Liver (tissue), 9 donors: ENCODE results near the gene ABHD14A. TPM values are rescaled to one million over a fixed set of nuclear protein-coding genes. Genes with fewer than 3 reads are reported as not detected.
"Not testable (repeated sequence)": the region's sequence is repeated elsewhere in the genome, so short reads cannot be mapped to it uniquely, and the experiment has no call there.

ENCODE experiments used
- DNase-seq: peaks from one replicate; pipeline ENCODE4 v3.0.0-alpha.2; 2017; ENCODE audit warnings: low spot score
- H3K27ac ChIP-seq, 2 donors: one replicate each; pipeline ENCODE4 v1.7.0; 2013; ENCODE audit warnings: inconsistent platforms in 2 of 2, low read length in 2 of 2, control low read depth in 1 of 2, low read depth in 1 of 2, mild to moderate bottlenecking in 1 of 2
- H3K27me3 ChIP-seq, 4 donors: one replicate each; pipeline versions ENCODE4 v1.6.1 to v1.7.0; 2013; ENCODE audit warnings: low read length in 3 of 4, inconsistent platforms in 1 of 4, mild to moderate bottlenecking in 1 of 4, moderate library complexity in 1 of 4; ENCODE audit not compliant: control insufficient read depth in 4 of 4, insufficient read depth in 4 of 4
- H3K36me3 ChIP-seq, 4 donors: one replicate each; pipeline versions ENCODE4 v1.6.1 to v1.7.0; 2013; ENCODE audit warnings: low read length in 3 of 4, mild to moderate bottlenecking in 3 of 4, low read depth in 1 of 4, moderate library complexity in 1 of 4; ENCODE audit not compliant: control insufficient read depth in 4 of 4, insufficient read depth in 3 of 4
- H3K4me1 ChIP-seq, 4 donors: one replicate each; pipeline versions ENCODE4 v1.6.1 to v1.7.0; 2013; ENCODE audit warnings: low read length in 3 of 4, mild to moderate bottlenecking in 3 of 4, moderate library complexity in 1 of 4; ENCODE audit not compliant: control insufficient read depth in 4 of 4, insufficient read depth in 4 of 4
- H3K4me3 ChIP-seq, 3 donors: one replicate each; pipeline versions ENCODE4 v1.6.1 to v1.7.0; 2013; ENCODE audit warnings: low read length in 3 of 3, control low read depth in 1 of 3, low read depth in 1 of 3, mild to moderate bottlenecking in 1 of 3
- H3K9ac ChIP-seq, 2 donors: one replicate each; pipeline ENCODE4 v1.7.0; 2013; ENCODE audit warnings: low read length in 2 of 2, mild to moderate bottlenecking in 2 of 2, moderate library complexity in 2 of 2, control low read depth in 1 of 2, low read depth in 1 of 2
- H3K9me3 ChIP-seq, 4 donors: one replicate each; pipeline versions ENCODE4 v1.6.1 to v1.7.0; 2013; ENCODE audit warnings: low read length in 3 of 4; ENCODE audit not compliant: control insufficient read depth in 4 of 4
- EGR1 ChIP-seq, 2 donors: IDR thresholded peaks; 2 replicates each; pipeline ENCODE4 v1.6.1; 2016 to 2018; ENCODE audit warnings: antibody characterized with exemption in 2 of 2, low read depth in 2 of 2
- FOXA1 ChIP-seq: IDR thresholded peaks from 2 replicates; pipeline ENCODE4 v1.6.1; 2016; ENCODE audit warnings: antibody characterized with exemption
- FOXA2 ChIP-seq: IDR thresholded peaks from 2 replicates; pipeline ENCODE4 v1.6.1; 2016; ENCODE audit warnings: antibody characterized with exemption
- GABPA ChIP-seq, 2 donors: IDR thresholded peaks in 1 of 2; conservative IDR thresholded peaks in 1 of 2; 2 replicates each; pipeline ENCODE4 v1.6.1; 2016; ENCODE audit warnings: antibody characterized with exemption in 2 of 2, mild to moderate bottlenecking in 1 of 2, moderate library complexity in 1 of 2
- HNF4A ChIP-seq, 2 donors: conservative IDR thresholded peaks; 2 replicates each; pipeline ENCODE4 v1.6.1; 2016; ENCODE audit warnings: antibody characterized with exemption in 2 of 2, mild to moderate bottlenecking in 2 of 2
- HNF4G ChIP-seq: IDR thresholded peaks from 2 replicates; pipeline ENCODE4 v1.6.1; 2016; ENCODE audit warnings: antibody characterized with exemption
- JUND ChIP-seq, 2 donors: IDR thresholded peaks; 2 replicates each; pipeline ENCODE4 v1.6.1; 2016; ENCODE audit warnings: antibody characterized with exemption in 2 of 2
- NR2F2 ChIP-seq: IDR thresholded peaks from 2 replicates; pipeline ENCODE4 v1.6.1; 2016; ENCODE audit warnings: antibody characterized with exemption
- RAD21 ChIP-seq, 2 donors: IDR thresholded peaks; 2 replicates each; pipeline ENCODE4 v1.6.1; 2016; ENCODE audit warnings: antibody characterized with exemption in 2 of 2, mild to moderate bottlenecking in 2 of 2
- RXRA ChIP-seq, 2 donors: IDR thresholded peaks; 2 replicates each; pipeline ENCODE4 v1.6.1; 2017 to 2018; ENCODE audit warnings: antibody characterized with exemption in 2 of 2, mild to moderate bottlenecking in 1 of 2
- SP1 ChIP-seq: IDR thresholded peaks from 2 replicates; pipeline ENCODE4 v1.6.1; 2018; ENCODE audit warnings: antibody characterized with exemption, mild to moderate bottlenecking
- TAF1 ChIP-seq: conservative IDR thresholded peaks from 2 replicates; pipeline ENCODE4 v1.6.1; 2016; ENCODE audit warnings: antibody characterized with exemption, mild to moderate bottlenecking
- YY1 ChIP-seq: IDR thresholded peaks from 2 replicates; pipeline ENCODE4 v1.6.1; 2016; ENCODE audit warnings: antibody characterized with exemption, mild to moderate bottlenecking
- WGBS: extraction: QIAGEN DNeasy Blood & Tissue Kit; methylation state at CpG from one replicate; pipeline ENCODE4 v1.1.7; 2013; 5-methylcytosine and 5-hydroxymethylcytosine counted together
- polyA plus RNA-seq, 2 donors: library from polyadenylated mRNA; stranded (reverse) in 1 of 2; unstranded in 1 of 2; fragments of 200-250 nt in 1 of 2; fragments of >200 nt in 1 of 2; fragmentation: Nextera tagmentation in 1 of 2; extraction: Ambion mirVana in 1 of 2; gene quantifications; one replicate each; pipeline versions ENCODE4 v1.2.1 to v1.2.3, GENCODE V29; 2013 to 2015
- total RNA-seq, 2 donors: library from RNA; depleted of rRNA; stranded (reverse); fragments of >200 nt; gene quantifications; one replicate each; pipeline ENCODE4 v1.2.3, GENCODE V29; 2014
- TF ChIP-seq, protein P1 (sequence below): IDR thresholded peaks from 2 replicates; pipeline ENCODE4 v1.6.1; 2016; ENCODE audit warnings: antibody characterized with exemption
- TF ChIP-seq, protein P2 (sequence below): IDR thresholded peaks from 2 replicates; pipeline ENCODE4 v1.6.1; 2016; ENCODE audit warnings: antibody characterized with exemption
- TF ChIP-seq, protein P3 (sequence below): IDR thresholded peaks from 2 replicates; pipeline ENCODE4 v1.6.1; 2016; ENCODE audit warnings: antibody characterized with exemption, mild to moderate bottlenecking
- TF ChIP-seq, protein P4 (sequence below): IDR thresholded peaks from 2 replicates; pipeline ENCODE4 v1.6.1; 2016; ENCODE audit warnings: antibody characterized with exemption
- TF ChIP-seq, protein P5 (sequence below): fragments of 150-350 bp; IDR thresholded peaks from 2 replicates; pipeline ENCODE4 v1.5.1; 2017; ENCODE audit warnings: improper control_type of control experiment, low read depth, low read length; ENCODE audit not compliant: missing input control
- donor health status: healthy.
- donor health status: healthy.
- donor health status: healthy.
- donor health status: healthy.
- donor health status: healthy.

The ABHD14A gene
- total and polyA plus RNA-seq, 4 donors: 8.2 to 19.9 (median 13.4) TPM

DNA sequence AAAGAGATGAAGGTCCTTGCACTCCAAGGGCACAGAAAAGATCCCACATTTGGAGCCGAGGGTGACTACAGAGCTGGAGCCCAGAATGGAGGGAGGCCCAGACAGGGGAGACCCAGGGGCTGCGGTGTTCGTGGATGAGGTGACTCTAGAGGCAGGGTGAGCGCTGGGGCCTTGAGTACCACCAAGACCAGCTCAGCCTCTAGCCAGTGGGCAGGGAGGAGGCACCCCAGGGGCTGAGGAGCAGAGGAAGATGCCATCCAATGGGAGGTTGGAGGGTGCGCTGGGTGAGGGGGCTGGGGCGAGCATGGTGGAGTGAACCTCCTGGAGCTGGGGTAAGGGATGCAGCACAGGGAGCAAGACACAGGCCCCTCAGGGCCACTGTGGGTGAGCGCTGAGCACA lies 46.4 kb upstream of the ABHD14A start:
- H3K9ac ChIP-seq: no peak overlapping the region
- no peaks in the 10 kb centered on the region for H3K9me3 ChIP-seq
- TF ChIP-seq YY1 (no peak), FOXA2 (no peak), TAF1 (no peak), JUND (IDR thresholded peaks at IDR 0.05) (no peak), NR2F2 (no peak), GABPA (IDR thresholded peaks at IDR 0.05 in 1 of 2, conservative IDR thresholded peaks at IDR 0.05 in 1 of 2) (no peak), HNF4G (no peak), SP1 (no peak), RXRA (IDR thresholded peaks at IDR 0.05) (no peak), RAD21 (IDR thresholded peaks at IDR 0.05) (no peak), EGR1 (IDR thresholded peaks at IDR 0.05; ENCODE audit: low read depth in 2 of 2) (no peak), FOXA1 (no peak), HNF4A (conservative IDR thresholded peaks at IDR 0.05) (no peak)
- TF ChIP-seq, protein P1, sequence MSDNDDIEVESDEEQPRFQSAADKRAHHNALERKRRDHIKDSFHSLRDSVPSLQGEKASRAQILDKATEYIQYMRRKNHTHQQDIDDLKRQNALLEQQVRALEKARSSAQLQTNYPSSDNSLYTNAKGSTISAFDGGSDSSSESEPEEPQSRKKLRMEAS: no peak
- TF ChIP-seq, protein P2, sequence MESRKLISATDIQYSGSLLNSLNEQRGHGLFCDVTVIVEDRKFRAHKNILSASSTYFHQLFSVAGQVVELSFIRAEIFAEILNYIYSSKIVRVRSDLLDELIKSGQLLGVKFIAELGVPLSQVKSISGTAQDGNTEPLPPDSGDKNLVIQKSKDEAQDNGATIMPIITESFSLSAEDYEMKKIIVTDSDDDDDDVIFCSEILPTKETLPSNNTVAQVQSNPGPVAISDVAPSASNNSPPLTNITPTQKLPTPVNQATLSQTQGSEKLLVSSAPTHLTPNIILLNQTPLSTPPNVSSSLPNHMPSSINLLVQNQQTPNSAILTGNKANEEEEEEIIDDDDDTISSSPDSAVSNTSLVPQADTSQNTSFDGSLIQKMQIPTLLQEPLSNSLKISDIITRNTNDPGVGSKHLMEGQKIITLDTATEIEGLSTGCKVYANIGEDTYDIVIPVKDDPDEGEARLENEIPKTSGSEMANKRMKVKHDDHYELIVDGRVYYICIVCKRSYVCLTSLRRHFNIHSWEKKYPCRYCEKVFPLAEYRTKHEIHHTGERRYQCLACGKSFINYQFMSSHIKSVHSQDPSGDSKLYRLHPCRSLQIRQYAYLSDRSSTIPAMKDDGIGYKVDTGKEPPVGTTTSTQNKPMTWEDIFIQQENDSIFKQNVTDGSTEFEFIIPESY: no peak
- TF ChIP-seq, protein P3, sequence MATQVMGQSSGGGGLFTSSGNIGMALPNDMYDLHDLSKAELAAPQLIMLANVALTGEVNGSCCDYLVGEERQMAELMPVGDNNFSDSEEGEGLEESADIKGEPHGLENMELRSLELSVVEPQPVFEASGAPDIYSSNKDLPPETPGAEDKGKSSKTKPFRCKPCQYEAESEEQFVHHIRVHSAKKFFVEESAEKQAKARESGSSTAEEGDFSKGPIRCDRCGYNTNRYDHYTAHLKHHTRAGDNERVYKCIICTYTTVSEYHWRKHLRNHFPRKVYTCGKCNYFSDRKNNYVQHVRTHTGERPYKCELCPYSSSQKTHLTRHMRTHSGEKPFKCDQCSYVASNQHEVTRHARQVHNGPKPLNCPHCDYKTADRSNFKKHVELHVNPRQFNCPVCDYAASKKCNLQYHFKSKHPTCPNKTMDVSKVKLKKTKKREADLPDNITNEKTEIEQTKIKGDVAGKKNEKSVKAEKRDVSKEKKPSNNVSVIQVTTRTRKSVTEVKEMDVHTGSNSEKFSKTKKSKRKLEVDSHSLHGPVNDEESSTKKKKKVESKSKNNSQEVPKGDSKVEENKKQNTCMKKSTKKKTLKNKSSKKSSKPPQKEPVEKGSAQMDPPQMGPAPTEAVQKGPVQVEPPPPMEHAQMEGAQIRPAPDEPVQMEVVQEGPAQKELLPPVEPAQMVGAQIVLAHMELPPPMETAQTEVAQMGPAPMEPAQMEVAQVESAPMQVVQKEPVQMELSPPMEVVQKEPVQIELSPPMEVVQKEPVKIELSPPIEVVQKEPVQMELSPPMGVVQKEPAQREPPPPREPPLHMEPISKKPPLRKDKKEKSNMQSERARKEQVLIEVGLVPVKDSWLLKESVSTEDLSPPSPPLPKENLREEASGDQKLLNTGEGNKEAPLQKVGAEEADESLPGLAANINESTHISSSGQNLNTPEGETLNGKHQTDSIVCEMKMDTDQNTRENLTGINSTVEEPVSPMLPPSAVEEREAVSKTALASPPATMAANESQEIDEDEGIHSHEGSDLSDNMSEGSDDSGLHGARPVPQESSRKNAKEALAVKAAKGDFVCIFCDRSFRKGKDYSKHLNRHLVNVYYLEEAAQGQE: no peak
- TF ChIP-seq, protein P4, sequence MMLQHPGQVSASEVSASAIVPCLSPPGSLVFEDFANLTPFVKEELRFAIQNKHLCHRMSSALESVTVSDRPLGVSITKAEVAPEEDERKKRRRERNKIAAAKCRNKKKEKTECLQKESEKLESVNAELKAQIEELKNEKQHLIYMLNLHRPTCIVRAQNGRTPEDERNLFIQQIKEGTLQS: no peak
- TF ChIP-seq, protein P5, sequence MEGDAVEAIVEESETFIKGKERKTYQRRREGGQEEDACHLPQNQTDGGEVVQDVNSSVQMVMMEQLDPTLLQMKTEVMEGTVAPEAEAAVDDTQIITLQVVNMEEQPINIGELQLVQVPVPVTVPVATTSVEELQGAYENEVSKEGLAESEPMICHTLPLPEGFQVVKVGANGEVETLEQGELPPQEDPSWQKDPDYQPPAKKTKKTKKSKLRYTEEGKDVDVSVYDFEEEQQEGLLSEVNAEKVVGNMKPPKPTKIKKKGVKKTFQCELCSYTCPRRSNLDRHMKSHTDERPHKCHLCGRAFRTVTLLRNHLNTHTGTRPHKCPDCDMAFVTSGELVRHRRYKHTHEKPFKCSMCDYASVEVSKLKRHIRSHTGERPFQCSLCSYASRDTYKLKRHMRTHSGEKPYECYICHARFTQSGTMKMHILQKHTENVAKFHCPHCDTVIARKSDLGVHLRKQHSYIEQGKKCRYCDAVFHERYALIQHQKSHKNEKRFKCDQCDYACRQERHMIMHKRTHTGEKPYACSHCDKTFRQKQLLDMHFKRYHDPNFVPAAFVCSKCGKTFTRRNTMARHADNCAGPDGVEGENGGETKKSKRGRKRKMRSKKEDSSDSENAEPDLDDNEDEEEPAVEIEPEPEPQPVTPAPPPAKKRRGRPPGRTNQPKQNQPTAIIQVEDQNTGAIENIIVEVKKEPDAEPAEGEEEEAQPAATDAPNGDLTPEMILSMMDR: no peak
- no peaks in the 10 kb centered on the region for H3K4me1 ChIP-seq
- no peak overlapping the region for H3K27ac ChIP-seq
- no peaks in the 10 kb centered on the region for H3K27me3 ChIP-seq
- 92% methylated on average over 7 of the region's 7 CpGs for whole genome bisulfite sequencing
- no peak for DNase-seq
- H3K4me3 ChIP-seq: no peak overlapping the region
- H3K36me3 ChIP-seq: peaks cover 2 to 10% (median 5%) of the 10 kb centered on the region in 4 donors

DNA sequence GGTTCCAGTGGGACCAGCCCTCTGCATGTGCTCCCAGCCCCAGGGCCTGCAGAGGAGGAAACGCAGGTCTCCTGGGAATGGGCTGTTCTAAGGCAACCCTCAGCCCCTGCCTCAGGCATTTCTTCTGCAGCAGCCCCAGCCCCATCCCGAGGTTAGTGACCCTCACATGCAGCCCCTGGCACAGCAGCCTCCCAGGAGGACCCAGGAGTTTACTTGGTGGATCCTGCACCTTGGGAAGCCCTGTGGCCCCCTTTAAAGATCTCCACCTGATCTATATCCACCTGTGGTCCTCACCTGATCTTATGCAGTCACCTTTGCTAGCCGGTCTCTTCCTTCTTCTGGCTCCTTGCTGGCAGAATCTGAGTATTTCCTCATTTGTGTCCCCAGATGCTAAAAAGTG lies 45.9 kb upstream of the ABHD14A start:
- H3K9me3 ChIP-seq, H3K4me3 ChIP-seq, DNase-seq, H3K4me1 ChIP-seq, H3K27me3 ChIP-seq, H3K9ac ChIP-seq, H3K27ac ChIP-seq: not testable (repeated sequence)
- 90% methylated on average over 3 of the region's 3 CpGs for WGBS
- H3K36me3 ChIP-seq: peaks cover 2 to 15% (median 8%) of the 10 kb centered on the region in 4 donors
